ENCODE results near the gene LDLRAD3.
"Not testable (repeated sequence)": the region's sequence is repeated elsewhere in the genome, so short reads cannot be mapped to it uniquely, and the experiment has no call there.

Gene LDLRAD3

DNA sequence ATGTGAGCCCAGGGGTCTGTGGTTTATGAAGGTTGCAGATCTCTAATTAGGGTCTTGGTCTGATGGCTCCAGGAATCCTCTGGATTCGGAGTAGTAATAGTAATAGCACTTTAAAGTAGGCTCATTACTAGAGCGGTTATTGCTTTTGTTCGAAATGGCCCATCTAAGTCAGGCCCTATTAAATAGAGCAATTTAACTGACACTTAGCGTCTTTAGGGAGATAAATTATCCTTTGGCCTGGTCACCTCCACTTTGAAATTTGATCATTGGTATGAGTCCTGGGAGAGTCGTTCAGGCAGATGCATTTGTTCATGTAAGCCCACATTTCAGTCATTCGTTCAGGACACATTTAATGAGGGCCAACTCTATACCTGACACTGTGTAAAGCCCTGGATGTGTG, 54.8 kb downstream of the LDLRAD3 start:
- DNase-seq = no peak

GRCh38 chr11:36000616-36001190, 56.8 kb downstream of the LDLRAD3 start:
- DNase-seq = no peak

DNA sequence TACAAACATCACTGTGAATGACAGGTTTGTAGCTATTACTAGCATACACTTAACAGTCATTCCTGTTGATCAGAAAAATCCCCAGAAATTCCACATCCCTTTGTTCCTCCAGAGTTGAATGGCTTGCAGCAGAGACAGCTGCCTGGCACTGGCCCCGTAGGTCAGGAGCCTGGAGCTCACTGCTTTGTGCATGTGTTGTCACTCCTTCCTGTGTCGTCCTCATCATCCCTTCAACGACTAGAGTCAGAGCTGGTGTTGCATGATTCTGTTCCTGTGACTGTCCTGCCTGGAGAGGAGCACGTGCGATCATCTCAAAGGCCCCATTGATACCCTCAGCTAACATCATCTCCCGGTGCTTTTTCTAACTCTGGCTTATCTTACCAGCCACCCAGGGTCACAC, 58.3 kb downstream of the LDLRAD3 start:
- DNase-seq = peak; percentile 56

DNA sequence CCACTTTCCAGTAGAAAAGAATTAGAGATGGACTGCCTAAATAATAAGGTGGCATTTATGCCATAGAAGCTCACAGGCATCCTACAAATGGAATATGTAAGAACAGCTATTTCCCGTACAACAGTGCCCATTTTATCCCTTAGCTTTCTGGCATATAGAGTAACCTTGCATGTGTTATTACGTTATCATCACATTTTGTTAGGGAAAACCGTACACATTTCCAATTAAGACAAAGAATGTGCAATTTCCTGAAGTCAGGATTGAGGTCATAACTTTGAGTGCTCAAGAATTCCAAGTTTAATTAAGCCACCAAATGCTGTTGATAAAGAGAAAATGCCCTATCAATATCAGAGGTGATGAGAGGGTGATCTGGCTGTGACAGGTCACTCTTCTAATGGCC, 58.9 kb downstream of the LDLRAD3 start:
- DNase-seq = no peak

DNA sequence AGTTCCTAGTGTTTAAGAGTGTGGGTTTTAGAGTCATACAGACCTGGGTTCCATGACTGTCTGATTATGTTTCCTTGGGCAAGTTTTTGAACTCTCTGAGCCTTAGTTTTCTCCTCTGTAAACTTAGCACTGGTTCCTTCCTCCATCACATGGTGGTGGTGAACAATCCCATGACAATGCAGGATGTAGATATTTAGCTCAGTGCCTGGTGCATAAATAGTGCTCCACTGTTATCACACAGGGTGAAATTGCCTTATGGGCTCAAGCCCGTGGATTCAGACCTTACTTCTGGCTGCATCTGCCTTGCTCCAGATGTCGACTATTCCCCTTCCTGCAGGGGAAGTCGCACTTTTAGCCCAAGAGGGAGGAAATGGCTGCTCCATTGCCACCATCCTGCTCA, 62.7 kb downstream of the LDLRAD3 start:
- no peak for DNase-seq

DNA sequence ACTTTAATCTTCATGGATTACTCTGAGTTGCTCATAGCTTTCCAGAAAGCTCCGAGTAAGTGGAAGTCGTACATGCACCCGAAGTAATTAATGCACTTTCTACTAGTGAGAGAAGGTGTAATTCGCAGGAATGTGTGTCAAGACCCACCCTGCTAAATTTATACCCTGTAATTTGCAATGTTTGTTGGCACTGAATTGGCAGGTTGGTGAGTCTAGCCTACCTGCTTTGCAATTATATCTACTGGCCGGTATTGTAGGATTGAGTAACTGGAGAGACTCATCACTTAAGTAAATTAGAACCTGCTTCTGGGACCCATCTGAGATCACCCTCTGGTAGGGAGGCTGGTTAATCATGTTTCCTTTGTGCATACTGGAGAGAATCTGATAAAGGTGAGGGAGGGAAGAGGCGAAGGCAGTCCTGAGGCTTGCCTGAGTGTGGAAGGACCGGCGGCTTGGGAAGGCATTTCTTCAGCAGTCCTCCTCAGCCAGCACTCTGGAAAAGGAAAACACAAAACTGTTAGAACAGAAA, 63.3 kb downstream of the LDLRAD3 start:
- no peak for DNase-seq

DNA sequence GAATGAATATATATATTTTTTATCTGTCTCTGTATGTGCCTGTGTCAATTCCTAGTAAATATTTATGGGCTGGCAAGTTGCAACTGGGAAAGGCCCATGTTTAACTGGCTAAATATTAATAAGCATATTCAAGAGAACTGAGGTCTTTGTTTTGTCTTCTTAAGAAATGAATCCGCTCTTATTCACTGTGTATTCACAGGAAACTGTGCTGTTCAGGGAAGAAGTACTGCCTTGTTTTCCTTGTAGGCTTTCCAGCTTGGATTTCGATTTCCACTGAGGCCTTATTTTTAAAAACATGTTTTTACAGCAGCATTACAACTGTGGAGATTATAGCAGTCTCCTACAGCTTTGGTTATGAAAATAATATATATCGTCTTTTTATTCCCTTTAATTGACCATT, 64.7 kb downstream of the LDLRAD3 start:
- DNase-seq = no peak

DNA sequence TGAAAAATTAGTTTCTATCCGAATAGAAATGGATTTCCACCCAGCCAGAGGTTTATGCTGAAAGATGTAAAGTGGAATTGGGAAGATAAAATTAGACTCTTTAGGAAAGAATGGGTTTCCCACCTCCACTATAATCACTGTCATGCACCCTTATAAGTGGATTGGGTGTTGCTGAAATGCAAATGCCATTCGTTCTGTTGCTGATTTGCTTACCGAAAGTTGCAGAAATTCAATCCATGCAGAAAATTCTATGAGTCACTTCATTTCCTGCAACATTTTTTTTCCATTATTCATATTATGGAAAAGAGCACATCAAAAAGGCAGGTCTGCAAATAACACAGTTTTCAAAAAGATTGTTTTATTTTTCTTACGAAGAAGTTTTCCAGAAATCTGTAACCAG, 65.6 kb downstream of the LDLRAD3 start:
- DNase-seq = no peak

GRCh38 chr11:36010010-36010740, 66.3 kb downstream of the LDLRAD3 start:
- DNase-seq = no peak

DNA sequence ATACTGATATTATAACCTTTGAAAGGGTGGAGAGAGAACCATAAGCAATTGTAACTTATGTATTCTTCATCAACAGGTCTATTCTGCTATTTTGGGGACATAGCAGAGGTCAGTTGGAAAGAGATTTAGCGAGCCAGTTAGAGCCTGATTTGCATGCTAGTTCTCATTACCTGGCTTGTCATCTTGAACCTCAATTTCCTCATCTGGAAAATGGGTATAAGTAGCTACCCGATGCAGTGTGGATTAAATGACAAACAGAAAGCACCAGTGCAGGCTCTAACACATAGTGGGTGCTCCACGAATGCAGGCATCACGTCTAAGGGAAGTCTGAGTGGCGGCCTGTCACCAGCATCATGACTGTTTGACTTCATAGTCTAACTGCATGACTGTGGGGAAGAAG, 67.7 kb downstream of the LDLRAD3 start:
- no peak for DNase-seq

DNA sequence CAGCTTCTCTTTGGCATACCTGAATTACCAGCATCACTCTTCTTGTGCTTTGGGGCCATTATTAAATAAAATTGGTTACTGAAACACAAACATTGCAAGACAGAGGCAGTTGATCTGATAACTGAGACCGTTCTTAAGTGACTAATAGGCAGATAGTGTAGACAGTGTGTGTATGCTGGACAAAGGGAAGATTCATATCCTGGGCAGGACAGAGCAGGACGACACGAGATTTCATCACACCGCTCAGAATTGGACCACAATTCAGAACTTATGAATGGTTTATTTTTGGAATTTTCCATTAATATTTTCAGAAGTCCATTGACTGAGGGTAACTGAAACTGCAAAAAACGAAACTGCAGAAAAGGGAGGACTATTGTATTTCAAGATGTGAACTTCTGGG, 68.6 kb downstream of the LDLRAD3 start:
- no peak for DNase-seq

DNA sequence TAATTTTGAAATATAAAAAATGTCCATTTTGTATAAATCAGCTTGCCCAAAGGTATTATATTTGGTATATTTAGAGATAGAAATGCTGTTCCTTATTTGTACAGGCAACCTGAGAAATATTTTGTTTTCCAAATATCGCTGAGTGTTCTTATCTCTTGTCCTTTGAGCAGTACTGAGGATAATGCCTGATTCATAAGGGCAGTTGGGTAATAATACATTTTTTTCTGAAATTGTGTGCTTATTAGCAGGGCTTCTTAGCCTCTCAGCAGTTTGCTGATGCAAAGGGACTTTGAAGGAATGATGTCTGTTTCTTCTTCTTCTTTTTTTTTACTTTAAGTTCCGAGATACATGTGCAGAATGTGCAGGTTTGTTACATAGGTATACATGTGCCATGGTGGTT, 69.1 kb downstream of the LDLRAD3 start:
- DNase-seq = no peak

- DNase-seq = not testable (repeated sequence)
These were observed 69.6 kb downstream of the LDLRAD3 start for GRCh38 chr11:36013446-36013845.

GRCh38 chr11:36013950-36014897, 70.4 kb downstream of the LDLRAD3 start:
- DNase-seq = no peak

- DNase-seq = no peak
These were observed 71.2 kb downstream of the LDLRAD3 start for GRCh38 chr11:36014898-36015665.

- DNase-seq = no peak
These were observed 71.9 kb downstream of the LDLRAD3 start for GRCh38 chr11:36015799-36016198.

- DNase-seq = no peak
These were observed 72.4 kb downstream of the LDLRAD3 start for GRCh38 chr11:36016263-36016662.

DNA sequence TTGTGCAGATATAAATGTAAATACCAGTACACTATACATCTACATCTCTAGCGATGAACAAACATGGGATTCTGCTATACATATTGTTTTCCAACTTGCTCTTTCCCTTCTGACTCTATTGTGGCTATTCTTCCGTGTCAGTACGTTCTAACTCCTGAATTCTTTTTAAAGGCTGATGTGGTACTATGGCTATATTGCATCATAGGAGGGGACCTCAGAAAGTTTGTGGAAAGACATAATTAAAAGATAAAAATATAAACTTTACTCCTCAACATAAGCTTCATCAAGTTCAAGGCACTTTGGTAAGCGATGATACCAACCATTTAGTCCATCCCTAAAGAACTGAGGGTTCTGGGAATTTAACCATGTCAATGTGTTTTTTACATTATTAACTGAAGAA, 72.8 kb downstream of the LDLRAD3 start:
- DNase-seq = no peak

DNA sequence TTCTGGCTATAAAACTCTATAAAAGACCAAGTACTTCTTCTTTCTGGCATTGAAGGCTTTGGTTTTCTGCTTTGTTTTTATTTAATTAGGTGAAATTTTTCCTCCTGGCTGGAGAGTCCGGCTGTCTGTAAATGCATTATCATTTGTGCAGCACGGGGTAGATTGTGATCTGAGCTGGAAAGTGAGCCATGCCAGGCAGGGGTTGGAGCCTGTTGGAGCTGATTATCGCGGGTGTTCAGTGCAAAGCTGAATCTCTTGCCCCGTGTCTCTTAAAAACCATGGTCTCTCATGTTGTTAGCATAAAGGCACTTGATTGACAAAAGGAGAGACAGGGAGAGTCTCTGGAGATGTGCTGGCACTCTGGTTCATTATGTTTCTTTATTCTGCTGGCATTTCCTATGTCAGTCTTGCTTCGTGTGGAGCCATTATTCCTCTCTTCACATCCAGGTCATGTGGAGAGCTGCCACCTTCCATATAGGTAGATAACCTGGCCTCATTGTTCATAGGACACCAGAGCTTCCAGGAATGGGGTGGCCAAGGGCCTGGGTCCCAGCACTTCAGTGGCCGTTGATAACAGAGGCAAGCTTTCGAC, 75.2 kb downstream of the LDLRAD3 start:
- no peak for DNase-seq

DNA sequence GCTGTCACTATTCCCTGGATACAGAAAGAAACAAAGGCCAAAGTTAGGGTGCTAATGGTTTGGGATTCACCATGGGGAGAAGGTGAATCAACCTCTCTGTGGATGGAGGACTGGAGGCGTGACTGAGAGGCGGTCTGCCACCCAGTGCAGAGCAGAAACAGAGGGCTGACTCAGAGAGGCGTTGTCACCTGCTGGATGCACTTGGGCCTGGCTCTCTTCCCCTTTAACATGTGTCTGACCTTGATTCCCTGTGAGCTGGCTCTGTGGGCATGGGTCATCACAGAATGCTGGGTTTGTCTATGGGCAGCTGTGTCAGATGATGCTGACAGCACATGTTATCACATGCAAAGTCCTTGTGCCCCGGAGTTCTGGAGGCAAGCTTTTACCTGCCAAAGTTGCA, 75.9 kb downstream of the LDLRAD3 start:
- no peak for DNase-seq

DNA sequence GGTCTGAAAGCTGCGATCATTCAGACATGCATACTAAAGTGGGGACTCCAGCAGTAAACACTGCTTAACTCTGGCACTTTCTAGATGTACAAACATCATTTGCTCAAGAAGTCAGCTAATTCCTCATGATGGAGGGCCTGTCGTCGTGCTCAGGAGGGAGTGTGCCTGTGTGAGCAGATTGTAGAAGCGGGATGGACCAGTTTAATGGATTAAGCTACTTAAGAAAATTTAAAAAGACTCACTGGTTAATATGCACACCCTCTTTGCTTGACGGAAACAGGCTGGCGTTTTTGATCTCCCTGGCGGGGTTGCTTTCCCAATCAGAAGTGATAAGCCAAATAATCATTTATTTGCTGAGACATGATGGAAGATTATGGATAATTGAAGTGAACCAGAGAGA, 79.0 kb downstream of the LDLRAD3 start:
- DNase-seq = no peak

- DNase-seq = no peak
These were observed 80.1 kb downstream of the LDLRAD3 start for GRCh38 chr11:36023922-36024321.
